HG02943 (cell line): ENCODE data around the gene SAFB2.

Source experiments
- ATAC-seq: cut with Tn5 transposase; IDR thresholded peaks from one replicate; pipeline ENCODE4 v1.9.1; 2021; ENCODE audit warnings: mild to moderate bottlenecking, low read depth, moderate library complexity; ENCODE audit not compliant: unreplicated experiment

The SAFB2 gene

GRCh38 chr19:5635427-5635826, 12.9 kb upstream of the SAFB2 start:
- ATAC-seq: no peak

GRCh38 chr19:5632657-5633056, 10.1 kb upstream of the SAFB2 start:
- no peak for ATAC-seq

- no peak for ATAC-seq
Measured at GRCh38 chr19:5632241-5632612, 9.7 kb upstream of the SAFB2 start.

GRCh38 chr19:5631567-5632240, 9.1 kb upstream of the SAFB2 start:
- no peak for ATAC-seq

GRCh38 chr19:5628919-5629481, 6.4 kb upstream of the SAFB2 start:
- no peak for ATAC-seq

- no peak for ATAC-seq
Measured at GRCh38 chr19:5628461-5628860, 5.9 kb upstream of the SAFB2 start.

GRCh38 chr19:5627395-5627904, 4.9 kb upstream of the SAFB2 start:
- no peak for ATAC-seq

GRCh38 chr19:5625641-5626040, 3.1 kb upstream of the SAFB2 start:
- ATAC-seq: no peak

- ATAC-seq: no peak
Measured at GRCh38 chr19:5624741-5625278, 2.2 kb upstream of the SAFB2 start.

- no peak for ATAC-seq
Measured at GRCh38 chr19:5624018-5624663, 1.6 kb upstream of the SAFB2 start.

- peak; percentile 5 for ATAC-seq
Measured at GRCh38 chr19:5623397-5624017, 931 bp upstream of the SAFB2 start.

GRCh38 chr19:5621945-5622464, 571 bp downstream of the SAFB2 start:
- no peak for ATAC-seq

GRCh38 chr19:5621311-5621944, 1.1 kb downstream of the SAFB2 start:
- no peak for ATAC-seq

- ATAC-seq: no peak
Measured at GRCh38 chr19:5619946-5620345, 2.6 kb downstream of the SAFB2 start.

- ATAC-seq: no peak
Measured at GRCh38 chr19:5618591-5618990, 4.0 kb downstream of the SAFB2 start.

- no peak for ATAC-seq
Measured at GRCh38 chr19:5617080-5617479, 5.5 kb downstream of the SAFB2 start.

- ATAC-seq: no peak
Measured at GRCh38 chr19:5615756-5616327, 6.7 kb downstream of the SAFB2 start.

- no peak for ATAC-seq
Measured at GRCh38 chr19:5612891-5613865, 9.4 kb downstream of the SAFB2 start.

GRCh38 chr19:5609881-5610448, 12.6 kb downstream of the SAFB2 start:
- ATAC-seq: no peak
